Adrenal gland (tissue), 12 donors: ENCODE results near the gene ROR2. TPM values are rescaled to one million over a fixed set of nuclear protein-coding genes. Genes with fewer than 3 reads are reported as not detected.

Source experiments
- DNase-seq, 7 donors: peaks; one replicate each; pipeline ENCODE4 v3.0.0-alpha.2; 2019 to 2020
- H3K27ac ChIP-seq, 5 donors: fragments of 200-600 bp; sonication (generic) in 4 of 5; 1 replicate in 3 of 5; 2 replicates in 2 of 5; pipeline versions ENCODE4 v1.5.1 to v1.8.0; 2016 to 2020; ENCODE audit warnings: mild to moderate bottlenecking in 1 of 5
- H3K27me3 ChIP-seq: fragments of 200-600 bp; 2 replicates; pipeline ENCODE4 v1.8.0; 2021
- H3K36me3 ChIP-seq, 2 donors: fragments of 200-600 bp; replicated peaks in 1 of 2; 1 replicate in 1 of 2; 2 replicates in 1 of 2; pipeline versions ENCODE4 v1.5.1 to v1.8.0; 2018 to 2022
- H3K4me1 ChIP-seq, 2 donors: fragments of 200-600 bp; replicated peaks in 1 of 2; 1 replicate in 1 of 2; 2 replicates in 1 of 2; pipeline versions ENCODE4 v1.5.1 to v1.8.0; 2018 to 2021
- H3K4me3 ChIP-seq, 4 donors: fragments of 200-600 bp; sonication (generic) in 3 of 4; one replicate each; pipeline ENCODE4 v1.5.1; 2016 to 2018
- H3K9me3 ChIP-seq, 3 donors: fragments of 200-600 bp; sonication (generic) in 1 of 3; replicated peaks in 1 of 3; 1 replicate in 2 of 3; 2 replicates in 1 of 3; pipeline versions ENCODE4 v1.5.1 to v1.8.0; 2016 to 2021
- CTCF ChIP-seq, 6 experiments: fragments of 450-650 bp in 4 of 6; fragments of 200-600 bp in 2 of 6; sonication (generic) in 1 of 6; IDR thresholded peaks; 1 replicate in 5 of 6; 2 replicates in 1 of 6; pipeline versions ENCODE4 v1.5.1 to v1.8.0; 2016 to 2021; ENCODE audit warnings: antibody characterized with exemption in 6 of 6, mild to moderate bottlenecking in 2 of 6, moderate library complexity in 1 of 6
- POLR2A ChIP-seq, 2 donors: fragments of 450-650 bp; IDR thresholded peaks; one replicate each; pipeline ENCODE4 v1.6.1; 2017; ENCODE audit warnings: antibody characterized with exemption in 2 of 2, mild to moderate bottlenecking in 2 of 2, moderate library complexity in 1 of 2
- WGBS, 4 donors: extraction: QIAGEN DNeasy Blood & Tissue Kit in 2 of 4; methylation state at CpG; one replicate each; pipeline versions ENCODE4 v1.1.5 to v1.1.7; 2013 to 2017; 5-methylcytosine and 5-hydroxymethylcytosine counted together
- intact Hi-C, 2 donors: fragments of 100-400 bp; cut with DNase I; formaldehyde crosslinking; loops; one replicate each; pipeline versions ENCODE4 v1.14.1 to v1.15.0; 2022 to 2023
- polyA plus RNA-seq, 3 donors: library from polyadenylated mRNA; stranded (reverse); fragments of 200-250 nt in 2 of 3; fragments of 350-450 nt in 1 of 3; fragmentation: Illumina TruSeq in 1 of 3; extraction: RNeasy Lipid Tissue Mini Kit (QIAGEN cat#74804) in 1 of 3; gene quantifications; one replicate each; pipeline ENCODE4 v1.2.3, GENCODE V29; 2013 to 2014
- total RNA-seq, 9 donors: library from RNA; depleted of rRNA in 4 of 9; stranded (reverse); fragments of >200 nt in 4 of 9; fragments of 120-200 nt in 1 of 9; fragmentation: NEBNext Ultra II Directional in 1 of 9; extraction: Animal tissue kit (Norgen Biotek cat#: 25700) in 1 of 9; gene quantifications; one replicate each; pipeline versions ENCODE4 v1.1.0 to v1.2.4, GENCODE V29; 2013 to 2023
- donor health status: healthy with polysubstance abuse.
- donor health status: Bipolar disorder and iron deficiency.
- donor health status: DM: yes; HTN: yes; CAD: no.
- donor health status: DM: no; HTN: no; CAD: no.
- donor health status: DM: no; HTN: no; CAD: no.
- donor health status: DM: yes; HTN: yes; CAD: no.

ROR2 gene
- total and polyA plus RNA-seq, 12 donors: 3.9 to 23.9 (median 11.4) TPM

GRCh38 chr9:91655658-91656057, 294.4 kb downstream of the ROR2 start:
- no peak overlapping the region for H3K4me3 ChIP-seq
- no peaks in the 10 kb centered on the region for H3K4me1 ChIP-seq
- intact Hi-C loops: no loop called here
- WGBS, 4 donors: 82 to 90% (median 84%) methylated on average over 4 of the region's 4 CpGs
- DNase-seq: no peak
- no peak for TF ChIP-seq CTCF (IDR thresholded peaks at IDR 0.05)
- TF ChIP-seq POLR2A (IDR thresholded peaks at IDR 0.05): no peak
- H3K27me3 ChIP-seq: no peaks in the 10 kb centered on the region
- H3K36me3 ChIP-seq: no peaks in the 10 kb centered on the region
- no peaks in the 10 kb centered on the region for H3K9me3 ChIP-seq
- H3K27ac ChIP-seq: no peak overlapping the region

- no peak overlapping the region for H3K27ac ChIP-seq
- DNase-seq: no peak
Measured at GRCh38 chr9:91655215-91655614, 294.8 kb downstream of the ROR2 start.

GRCh38 chr9:91654527-91654926, 295.5 kb downstream of the ROR2 start:
- Histone ChIP-seq H3K27ac (no peak overlapping the region), H3K27me3 (no peaks in the 10 kb centered on the region), H3K4me1 (no peaks in the 10 kb centered on the region), H3K9me3 (no peaks in the 10 kb centered on the region), H3K36me3 (no peaks in the 10 kb centered on the region), H3K4me3 (no peak overlapping the region)
- WGBS, 4 donors: 88 to 100% (median 97%) methylated on average over 1 of the region's 1 CpG
- intact Hi-C loops: no loop called here
- DNase-seq: no peak
- TF ChIP-seq POLR2A (IDR thresholded peaks at IDR 0.05): no peak
- no peak for TF ChIP-seq CTCF (IDR thresholded peaks at IDR 0.05)

More at GRCh38 chr9:91655215-91655614, 294.8 kb downstream of the ROR2 start:
- intact Hi-C loops: no loop called here
- TF ChIP-seq POLR2A (IDR thresholded peaks at IDR 0.05): no peak
- TF ChIP-seq CTCF (IDR thresholded peaks at IDR 0.05): no peak
- no peaks in the 10 kb centered on the region for H3K9me3 ChIP-seq
- H3K27me3 ChIP-seq: no peaks in the 10 kb centered on the region
- no peaks in the 10 kb centered on the region for H3K36me3 ChIP-seq
- H3K4me3 ChIP-seq: no peak overlapping the region
- H3K4me1 ChIP-seq: no peaks in the 10 kb centered on the region
- WGBS, 4 donors: 79 to 95% (median 86%) methylated on average over 6 of the region's 6 CpGs

- Histone ChIP-seq H3K27me3 (no peaks in the 10 kb centered on the region), H3K4me1 (no peaks in the 10 kb centered on the region), H3K9me3 (no peaks in the 10 kb centered on the region), H3K27ac (no peak overlapping the region), H3K36me3 (no peaks in the 10 kb centered on the region), H3K4me3 (no peak overlapping the region)
- no peak for DNase-seq
- 74 to 89% (median 85%) methylated on average over 4 of the region's 4 CpGs for WGBS, 4 donors
- intact Hi-C loops: no loop called here
- TF ChIP-seq POLR2A (IDR thresholded peaks at IDR 0.05): no peak
- no peak for TF ChIP-seq CTCF (IDR thresholded peaks at IDR 0.05)
Measured at GRCh38 chr9:91647371-91647770, 302.7 kb downstream of the ROR2 start.
